HG02642 (cell line): ENCODE measurements around the gene GRIFIN.
"Not testable (repeated sequence)": the region's sequence is repeated elsewhere in the genome, so short reads cannot be mapped to it uniquely, and the experiment has no call there.

Source experiments
- ATAC-seq: cut with Tn5 transposase; IDR thresholded peaks from one replicate; pipeline ENCODE4 v1.9.1; 2021; ENCODE audit warnings: mild to moderate bottlenecking; ENCODE audit not compliant: unreplicated experiment, poor library complexity

The GRIFIN gene

DNA sequence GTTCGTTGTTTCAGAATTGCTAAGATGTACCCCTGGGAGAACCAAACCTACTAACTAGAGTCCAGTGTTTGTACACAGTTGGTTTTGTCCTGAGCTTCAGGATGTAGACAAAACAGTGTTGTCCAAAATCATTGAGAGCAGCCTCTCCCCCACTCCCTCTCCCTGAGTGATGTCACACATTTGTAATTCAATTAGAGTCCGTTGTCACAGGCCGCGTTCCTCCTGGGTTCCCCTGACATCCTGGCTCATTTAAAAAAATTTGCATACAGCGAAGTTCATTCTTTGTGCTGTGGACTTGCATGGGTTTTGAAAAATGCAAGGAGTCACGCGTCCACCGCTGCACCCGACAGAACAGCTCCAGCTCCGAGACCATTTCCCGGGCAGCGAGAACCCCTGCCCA lies 10.3 kb downstream of the GRIFIN start:
- no peak for ATAC-seq

DNA sequence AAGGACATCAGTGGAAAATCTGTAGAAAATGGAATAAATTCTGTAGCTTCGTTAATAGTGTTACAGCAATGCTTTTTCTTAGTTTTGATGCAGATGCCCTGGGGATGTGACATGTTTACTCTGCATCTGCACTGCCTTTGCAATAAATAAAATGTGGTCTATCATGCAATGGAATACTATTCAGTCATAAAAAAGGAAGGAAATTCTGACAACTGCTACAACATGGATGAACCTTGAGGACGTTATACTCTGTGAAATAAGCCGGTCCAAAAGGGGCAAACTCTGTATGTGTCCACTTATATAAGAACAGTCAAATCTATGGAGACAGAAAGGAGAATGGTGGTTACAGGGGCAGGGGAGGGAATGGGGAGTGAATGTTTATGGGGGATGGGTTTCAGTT lies 13.5 kb downstream of the GRIFIN start:
- ATAC-seq: no peak

DNA sequence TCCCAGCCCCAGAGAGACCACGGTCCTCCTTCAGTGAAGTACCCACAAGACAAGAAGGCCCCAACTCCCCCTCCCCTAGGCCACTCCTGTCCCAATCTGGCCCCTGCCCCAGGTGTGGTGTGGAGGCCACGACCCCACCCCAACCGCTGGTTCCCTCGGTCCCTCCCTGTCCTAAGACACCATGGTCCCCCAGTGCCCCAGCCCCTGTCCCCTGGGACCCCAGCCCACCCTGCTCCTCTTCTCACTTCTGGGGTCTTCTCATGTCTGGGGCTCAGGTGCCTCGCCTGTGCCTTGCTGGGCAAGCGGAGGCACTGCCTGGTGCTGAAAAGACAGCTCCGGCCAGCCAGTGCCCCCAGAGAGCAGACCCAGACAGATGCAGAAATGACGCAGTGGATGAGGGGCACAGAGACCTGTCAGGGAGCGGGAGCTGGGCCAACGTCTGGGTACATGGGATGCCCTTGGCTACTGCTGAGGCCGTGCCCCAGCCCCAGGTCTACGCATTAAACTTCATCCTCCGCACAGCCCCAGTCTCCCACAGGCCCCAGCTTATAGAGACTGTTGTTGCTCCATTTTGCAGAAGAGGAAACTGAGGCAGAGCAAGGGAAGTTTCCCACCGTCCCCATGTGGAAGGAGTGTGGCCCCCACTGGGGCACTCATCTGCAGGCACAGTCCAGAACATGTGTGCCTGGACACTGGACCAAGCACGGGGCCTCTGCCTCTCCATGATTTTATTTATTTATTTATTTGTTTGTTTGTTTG lies 14.8 kb downstream of the GRIFIN start:
- no peak for ATAC-seq

DNA sequence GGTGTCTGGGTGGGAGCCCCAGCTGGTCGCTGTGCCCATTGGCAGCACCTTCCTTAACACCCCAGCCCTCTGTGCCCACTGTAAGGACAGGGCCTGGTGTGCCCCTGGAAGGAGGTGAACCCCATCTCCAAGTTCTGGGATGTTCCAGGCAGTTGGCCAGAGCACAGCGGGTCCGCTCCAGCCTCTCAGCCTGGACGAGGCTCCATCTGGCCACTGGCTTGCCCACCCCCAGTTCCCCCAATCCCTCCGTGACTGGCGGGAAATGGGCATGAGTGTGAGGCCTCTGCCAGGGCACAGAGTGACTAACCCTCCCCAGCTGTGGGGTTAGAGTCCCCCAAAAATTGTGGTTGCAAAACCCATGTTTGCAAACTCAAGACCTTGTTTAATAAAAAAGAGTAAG lies 15.6 kb downstream of the GRIFIN start:
- no peak for ATAC-seq

DNA sequence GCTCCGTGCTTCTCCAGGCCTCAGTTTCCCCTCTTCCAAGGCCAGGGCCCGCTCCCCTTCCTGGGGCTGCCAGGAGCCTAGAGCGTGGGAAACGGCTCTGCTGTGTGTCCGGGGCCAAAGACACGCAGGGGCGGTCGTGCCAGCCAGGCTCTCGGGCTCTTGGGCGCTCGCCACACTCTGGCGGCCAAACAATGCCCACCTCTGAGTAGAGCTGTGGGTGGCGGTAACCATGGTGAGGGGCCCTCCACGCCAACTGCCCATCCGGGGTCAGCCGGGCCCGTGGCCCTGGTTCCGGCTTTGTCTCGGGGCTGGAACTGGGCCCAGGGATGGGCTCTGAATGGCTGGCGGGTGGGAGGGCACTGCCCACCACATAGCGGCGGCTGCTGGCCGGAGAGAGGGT lies 16.0 kb downstream of the GRIFIN start:
- ATAC-seq: no peak

DNA sequence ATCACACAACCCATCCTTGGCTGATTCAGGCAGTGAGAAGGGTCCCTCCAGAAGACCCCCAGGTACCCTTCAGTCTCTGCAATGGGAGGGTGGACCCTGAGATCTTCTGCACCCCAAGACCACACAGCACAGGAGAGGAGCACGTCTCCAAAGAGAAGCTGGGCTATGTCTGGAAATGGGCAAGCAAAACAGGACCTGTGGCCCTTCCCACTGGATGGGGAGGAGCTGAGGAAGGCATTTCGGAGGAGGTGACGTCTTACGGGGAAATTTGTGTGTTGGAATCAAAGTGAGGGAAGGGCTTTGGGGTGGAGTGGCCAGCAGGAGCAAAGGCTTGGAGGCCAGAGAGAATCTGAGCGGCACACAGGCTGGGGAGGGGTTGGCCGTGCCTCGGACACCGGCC lies 16.5 kb downstream of the GRIFIN start:
- no peak for ATAC-seq

DNA sequence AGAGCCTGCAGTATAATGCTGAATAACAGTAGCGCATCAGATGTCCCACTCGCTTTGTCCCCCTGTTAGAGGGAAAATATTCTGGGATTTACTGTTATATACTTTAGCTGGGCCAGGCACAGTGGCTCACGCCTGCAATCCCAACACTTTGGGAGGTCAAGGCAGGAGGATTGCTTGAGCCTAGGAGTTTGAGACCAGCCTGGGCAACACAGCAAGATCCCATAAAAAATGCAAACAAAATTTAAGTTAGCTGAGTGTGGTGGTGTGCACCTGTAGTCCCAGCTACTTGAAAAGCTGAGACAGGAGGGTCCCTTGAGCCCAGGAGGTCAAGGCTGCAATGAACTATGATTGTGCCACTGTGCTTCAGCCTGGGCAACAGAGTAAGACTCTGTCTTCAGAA lies 22.3 kb downstream of the GRIFIN start:
- not testable (repeated sequence) for ATAC-seq

DNA sequence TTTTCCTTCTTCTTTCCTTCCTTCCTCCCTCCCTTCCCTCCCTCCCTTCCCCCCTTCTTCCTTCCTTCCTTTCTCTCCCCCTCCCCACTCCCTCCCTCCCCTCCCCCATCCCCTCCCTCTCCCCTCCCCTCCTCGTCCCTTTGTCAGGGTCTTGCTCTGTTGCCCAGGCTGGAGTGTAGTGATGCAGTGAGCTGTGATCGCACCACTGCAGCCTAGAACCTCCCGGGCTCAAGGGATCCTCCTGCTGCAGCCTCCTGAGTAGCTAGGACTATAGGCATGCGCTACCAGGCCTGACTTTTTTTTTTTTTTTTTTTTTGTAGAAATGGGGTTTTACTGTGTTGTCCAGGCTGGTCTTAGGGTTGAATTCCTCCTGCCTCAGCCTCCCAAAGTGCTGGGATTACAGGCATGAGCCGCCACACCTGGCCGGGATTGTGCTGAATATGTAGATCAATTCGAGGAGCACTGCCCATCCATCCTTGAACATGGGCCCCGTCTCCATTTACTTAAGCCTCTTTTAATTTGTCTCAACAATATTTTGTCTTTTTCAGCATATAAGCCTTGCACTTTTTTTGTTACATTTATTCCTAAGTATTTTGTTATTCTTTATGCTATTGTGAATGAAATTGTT lies 23.4 kb downstream of the GRIFIN start:
- no peak for ATAC-seq

DNA sequence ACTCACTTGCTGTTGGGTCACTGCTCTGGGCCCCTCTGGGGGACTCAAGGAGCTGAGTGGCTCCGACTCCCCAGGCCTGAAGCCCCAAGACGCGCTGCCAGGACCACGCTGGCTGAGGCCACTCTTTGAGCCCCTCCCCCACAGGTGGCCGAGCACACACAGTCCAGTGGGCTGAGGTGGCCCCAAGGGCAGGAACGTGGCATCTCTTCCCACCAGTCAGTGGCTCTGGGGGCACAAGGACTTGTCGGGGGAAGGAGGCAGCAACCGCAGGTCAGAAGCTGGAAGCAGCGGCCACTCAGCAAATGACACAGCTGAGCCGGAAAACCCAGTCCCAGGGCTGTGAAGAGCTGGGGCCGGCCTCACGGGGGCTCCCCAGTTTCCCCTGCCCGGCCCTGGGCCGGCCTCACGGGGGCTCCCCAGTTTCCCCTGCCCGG lies 24.1 kb downstream of the GRIFIN start:
- ATAC-seq: no peak

DNA sequence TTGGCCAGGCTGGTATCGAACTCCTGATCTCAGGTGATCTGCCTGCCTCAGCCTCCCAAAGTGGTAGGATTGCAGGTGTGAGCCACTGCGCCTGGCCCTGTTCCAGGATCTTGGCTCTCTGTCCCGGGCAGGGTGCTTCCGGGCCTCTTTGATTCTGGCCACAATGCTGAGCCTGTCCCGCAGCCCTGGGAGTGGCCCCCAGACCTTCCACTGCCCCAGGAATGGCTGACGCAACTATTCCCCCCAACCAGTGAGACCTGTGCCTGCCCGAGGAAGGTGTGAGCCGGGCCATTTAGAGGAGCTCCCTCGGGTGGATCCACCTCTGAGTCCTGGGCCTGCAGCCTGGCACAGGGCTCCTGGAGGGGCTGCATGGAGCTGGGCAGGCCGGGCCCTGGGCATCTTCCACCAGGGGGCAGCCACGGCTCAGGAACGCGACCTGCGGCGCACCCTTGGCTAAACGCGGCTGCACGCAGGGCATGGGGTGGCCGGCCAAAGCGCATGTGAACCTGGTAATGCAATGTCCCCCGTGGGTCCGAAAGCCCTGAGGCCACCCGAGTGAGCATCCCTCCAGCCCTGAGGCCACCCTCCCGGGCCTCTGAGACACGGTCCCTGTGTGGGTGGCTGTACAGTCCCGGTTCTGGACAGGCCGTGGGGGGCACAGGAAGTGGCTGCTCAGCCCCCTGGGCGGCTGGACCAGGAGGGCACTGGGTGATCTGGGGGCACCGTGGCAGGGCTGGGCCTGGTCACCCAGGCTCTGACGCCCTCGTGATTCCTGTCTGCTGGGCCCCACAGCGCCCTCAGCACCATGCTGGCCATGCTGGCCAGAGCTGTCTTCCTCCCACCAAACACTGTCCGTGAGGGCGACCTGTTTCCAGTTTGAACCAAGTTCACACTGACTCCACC lies 24.8 kb downstream of the GRIFIN start:
- ATAC-seq: peak; percentile 82

DNA sequence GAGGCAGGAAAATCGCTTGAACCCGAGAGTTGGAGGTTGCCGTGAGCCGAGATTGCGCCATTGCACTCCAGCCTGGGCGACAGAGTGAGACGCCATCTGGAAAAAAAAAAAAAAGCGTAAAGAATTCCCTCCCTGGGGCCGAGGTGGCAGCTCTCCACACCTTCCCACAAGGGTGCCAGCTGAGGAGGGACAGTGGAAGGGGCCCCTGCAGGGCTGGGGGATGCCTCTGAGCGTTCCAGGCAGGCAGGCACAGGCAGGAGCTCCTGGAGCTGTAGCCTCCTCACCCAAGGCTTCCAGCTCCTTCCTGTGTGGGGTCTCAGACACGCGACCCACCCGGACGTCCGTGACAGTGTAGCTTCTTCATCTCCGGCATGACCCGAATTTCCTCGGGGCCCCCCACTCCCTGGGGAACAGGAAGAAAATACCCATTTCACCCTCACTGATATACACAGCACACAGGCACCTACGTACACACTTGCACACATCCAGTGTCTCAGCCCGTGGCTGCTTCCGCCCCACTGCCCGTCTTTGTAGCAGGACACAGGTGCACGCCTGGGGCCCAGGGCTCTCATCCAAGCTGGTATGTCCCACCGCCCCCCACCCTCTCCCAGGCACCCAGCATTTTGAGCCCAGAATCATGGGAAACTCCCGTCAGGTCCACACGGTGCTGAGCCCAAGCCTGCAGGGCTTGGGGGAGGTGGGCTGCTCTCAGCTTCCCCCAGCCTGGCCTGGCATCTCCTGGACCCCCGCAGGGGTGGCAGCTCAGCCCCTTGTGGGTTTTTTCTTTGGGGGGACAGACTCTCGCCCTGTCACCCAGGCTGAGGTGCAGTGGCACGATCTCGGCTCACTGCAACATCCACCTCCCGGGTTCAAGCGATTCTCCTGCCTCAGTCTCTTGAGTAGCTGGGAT lies 25.7 kb downstream of the GRIFIN start:
- ATAC-seq: no peak

DNA sequence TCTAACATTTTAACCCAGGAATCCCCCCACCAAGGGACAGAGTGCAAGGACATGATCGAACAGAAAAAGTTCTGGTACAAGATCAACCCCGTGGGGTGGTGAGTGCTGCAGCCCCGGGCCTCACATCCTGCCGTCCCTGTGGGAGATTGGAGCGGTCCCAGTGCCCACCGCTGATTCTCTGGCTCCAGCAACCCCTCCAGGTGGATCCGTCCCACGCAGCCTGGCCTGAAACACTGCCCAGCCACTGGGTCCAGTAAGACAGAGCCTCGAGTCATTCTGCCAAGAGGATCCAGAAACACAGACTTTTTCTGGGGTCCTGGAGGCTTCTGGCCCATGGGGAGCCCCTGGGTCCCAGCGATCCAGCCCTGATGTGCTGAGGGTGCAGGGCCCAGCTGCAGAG lies 29.5 kb downstream of the GRIFIN start:
- ATAC-seq: no peak

DNA sequence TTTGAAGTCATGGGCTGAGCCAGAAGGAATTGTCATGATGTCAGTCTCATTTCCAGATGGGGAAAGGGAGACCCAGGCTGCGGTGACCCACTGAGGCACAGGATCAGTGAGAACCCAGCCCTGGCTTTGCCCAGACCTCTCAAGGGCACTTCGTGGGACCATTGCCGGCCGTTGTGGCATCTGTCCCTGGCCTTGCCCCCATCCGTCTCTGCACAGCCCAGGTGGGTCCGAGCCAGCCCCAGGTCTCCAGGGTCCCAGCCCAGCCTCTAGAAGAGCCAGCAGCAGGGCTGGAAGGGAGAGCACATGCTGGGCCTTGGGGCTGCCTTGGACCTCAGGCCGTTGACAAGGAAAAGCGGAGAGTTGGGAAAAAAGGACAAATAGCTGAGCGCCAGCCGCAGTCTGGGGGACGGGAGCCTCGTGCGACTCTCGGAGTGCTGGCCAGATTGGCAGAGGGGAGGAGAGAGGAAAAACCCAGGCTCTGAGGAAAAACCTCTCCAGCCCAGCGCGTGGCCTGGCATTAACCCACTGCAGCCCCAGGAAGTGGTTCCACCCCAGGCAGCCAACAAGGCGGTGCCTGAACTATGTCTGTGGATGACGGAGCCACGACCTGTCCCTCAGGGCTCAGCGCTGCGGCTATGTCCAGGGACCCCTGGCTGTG lies 30.2 kb downstream of the GRIFIN start:
- no peak for ATAC-seq

DNA sequence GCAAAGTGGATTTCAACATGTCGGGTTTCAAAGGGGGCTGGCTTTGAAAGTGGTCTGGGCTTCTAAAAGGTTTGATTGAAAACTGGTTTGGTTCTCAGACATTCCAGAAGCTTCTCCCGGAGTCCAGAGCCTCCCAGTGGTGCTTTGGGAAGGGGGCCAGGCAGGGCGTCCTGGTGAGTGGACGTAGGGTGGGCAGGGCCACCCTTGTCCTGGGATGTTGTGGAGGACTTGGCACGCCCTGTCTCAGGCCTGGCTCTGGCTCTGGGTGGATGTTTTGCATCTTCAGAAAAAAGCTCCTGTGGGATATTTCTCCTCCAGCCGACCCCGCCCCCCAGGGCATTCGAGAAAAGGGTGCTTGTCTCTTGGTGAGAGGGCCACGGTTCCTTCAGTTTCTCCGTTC lies 31.2 kb downstream of the GRIFIN start:
- ATAC-seq: no peak

DNA sequence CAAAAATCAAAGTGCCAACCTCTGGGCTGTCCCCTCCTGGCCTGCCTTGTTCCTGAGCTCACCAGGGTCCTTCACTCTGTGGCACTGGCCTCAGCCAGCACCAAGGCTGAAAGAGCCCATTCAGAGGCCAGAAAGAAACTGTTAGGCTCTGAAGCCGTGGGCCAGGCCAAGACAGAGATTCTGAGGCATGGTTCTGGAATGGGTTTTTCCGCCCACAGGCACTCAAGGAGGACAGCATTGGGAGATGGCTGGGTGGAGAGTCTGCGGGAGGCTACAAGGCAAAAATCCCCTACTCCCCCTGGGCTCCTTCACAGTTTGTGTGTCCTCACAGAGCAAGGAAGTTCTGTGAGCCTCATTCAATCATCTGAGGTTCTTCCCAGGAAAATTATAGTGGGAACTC lies 31.7 kb downstream of the GRIFIN start:
- no peak for ATAC-seq

DNA sequence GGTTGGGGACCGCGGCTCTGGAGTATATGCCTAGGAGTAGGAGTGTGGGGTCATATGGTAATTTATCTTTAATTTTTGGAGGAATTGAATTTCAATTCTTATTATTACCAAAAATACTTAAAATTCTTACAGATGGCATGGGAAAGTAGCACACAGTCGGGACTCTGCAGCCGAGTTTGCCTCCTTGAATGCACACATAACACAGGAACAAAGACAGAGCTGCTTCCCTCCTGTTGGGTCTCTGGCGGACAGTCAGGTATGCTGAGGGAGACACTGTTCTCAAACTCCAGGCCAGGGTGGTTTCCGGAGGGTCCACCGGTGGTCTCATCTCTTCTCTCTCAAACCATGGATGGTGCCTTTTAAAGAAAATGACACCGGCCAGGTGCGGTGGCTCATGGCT lies 32.7 kb downstream of the GRIFIN start:
- ATAC-seq: no peak

DNA sequence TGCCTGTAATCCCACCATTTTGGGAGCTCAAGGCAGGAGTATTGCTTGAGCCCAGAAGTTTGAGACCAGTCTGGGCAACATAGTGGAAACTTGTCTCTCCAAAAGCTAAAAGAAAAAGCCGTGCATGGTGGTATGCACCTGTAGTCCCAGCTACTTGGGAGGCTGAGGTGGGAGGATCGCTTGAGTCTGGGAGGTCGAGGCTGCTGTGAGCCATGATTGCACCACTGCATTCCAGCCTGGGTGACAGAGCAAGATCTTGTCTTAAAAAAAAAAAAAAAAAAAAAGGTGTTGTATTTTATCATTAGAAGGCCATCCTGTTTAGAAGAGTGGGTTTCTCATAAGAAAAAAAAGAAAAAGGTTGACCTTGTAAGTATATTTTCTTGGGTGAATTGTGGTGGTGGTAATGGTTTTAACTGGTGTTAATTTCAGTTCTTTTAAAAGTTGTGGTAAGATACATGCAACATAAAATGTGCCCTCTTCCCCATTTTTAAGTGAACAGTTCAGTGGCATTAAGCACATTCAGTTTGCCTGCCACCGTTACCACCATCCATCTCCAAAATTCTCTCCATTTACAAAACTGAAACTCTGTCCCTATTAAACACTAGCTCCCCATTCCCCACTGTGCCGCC lies 34.7 kb downstream of the GRIFIN start:
- ATAC-seq: no peak

DNA sequence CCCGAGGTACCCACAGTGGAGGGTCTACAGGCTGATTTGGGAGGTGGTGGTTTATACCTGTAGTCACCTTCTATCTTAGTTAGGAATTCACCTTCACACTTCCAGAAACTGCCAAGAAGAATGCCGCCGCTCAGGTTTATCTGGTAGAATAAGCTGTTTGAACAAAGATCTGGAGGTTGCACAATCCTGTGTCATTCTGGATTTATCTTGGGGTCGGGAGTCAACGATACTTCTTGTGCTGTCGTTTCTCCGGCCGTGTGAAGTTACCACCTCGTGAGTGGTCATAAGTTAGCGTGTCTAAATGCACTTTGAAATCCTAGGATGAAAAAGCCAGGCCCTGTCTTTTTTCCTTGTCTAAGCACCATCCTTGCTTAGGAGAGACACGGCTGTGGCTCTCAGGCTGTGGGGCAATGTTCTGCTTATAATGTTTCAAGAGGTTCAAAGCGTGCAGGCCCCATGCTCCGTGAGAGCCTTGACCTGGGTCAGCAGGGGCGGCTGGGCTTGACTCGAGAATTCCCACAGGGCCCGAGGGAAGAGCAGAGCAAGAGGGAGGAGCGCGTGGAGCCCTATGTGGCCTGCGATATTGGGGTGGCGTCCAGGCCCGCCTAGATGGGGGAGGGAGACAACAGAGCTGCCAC lies 35.5 kb downstream of the GRIFIN start:
- no peak for ATAC-seq

DNA sequence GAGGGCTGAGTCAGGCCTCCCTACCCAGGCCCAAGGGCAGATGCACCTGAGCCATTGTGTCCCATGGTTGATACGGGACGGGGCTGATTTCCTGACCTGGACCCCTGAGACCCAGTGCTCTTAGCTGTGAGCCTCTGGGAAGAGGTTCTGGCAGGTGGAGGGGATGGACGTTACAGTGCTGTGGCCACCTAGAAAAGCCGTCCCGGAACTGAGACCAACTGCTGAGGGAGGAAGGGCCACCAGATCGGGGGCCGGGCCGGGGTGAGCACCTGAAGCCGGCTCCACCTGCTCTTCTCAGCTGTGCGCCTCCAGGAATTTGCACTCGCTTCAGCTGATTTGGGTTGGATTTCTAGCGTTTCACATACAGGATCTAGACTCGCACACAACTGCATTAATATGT lies 37.4 kb downstream of the GRIFIN start:
- no peak for ATAC-seq
